ENCODE measurements around the gene OFD1. TPM values are rescaled to one million over a fixed set of nuclear protein-coding genes. Genes with fewer than 3 reads are reported as not detected.

Gene OFD1
- total and polyA plus RNA-seq, 2 donors (not counting 3 experiments of a cell fraction or from before 2014, with no cell fraction given): 4.7 to 12.0 TPM

Other genes starting within 250 kb of the OFD1 start
- not detected in 2 replicates for gene EGFL6, start 165.1 kb upstream of the OFD1 start, total RNA-seq
- not detected in 2 replicates for gene EGFL6, start 165.1 kb upstream of the OFD1 start, polyA plus RNA-seq
- gene TCEANC, start 81.6 kb upstream of the OFD1 start, total RNA-seq: 0.75 and 1.8 TPM in 2 replicates
- 0.32 and 0.38 TPM in 2 replicates for gene TCEANC, start 81.6 kb upstream of the OFD1 start, polyA plus RNA-seq
- gene RAB9A, start 45.6 kb upstream of the OFD1 start, total RNA-seq: 17.2 and 19.2 TPM in 2 replicates
- gene RAB9A, start 45.6 kb upstream of the OFD1 start, polyA plus RNA-seq: 8.7 and 11.5 TPM in 2 replicates
- gene TRAPPC2, start 128 bp upstream of the OFD1 start, total RNA-seq: 13.0 and 14.1 TPM in 2 replicates
- gene TRAPPC2, start 128 bp upstream of the OFD1 start, polyA plus RNA-seq: 5.8 and 6.6 TPM in 2 replicates
- not detected in 2 replicates for gene GPM6B, start 82.3 kb downstream of the OFD1 start, total RNA-seq
- 0.16 and 0.30 TPM in 2 replicates for gene GPM6B, start 82.3 kb downstream of the OFD1 start, polyA plus RNA-seq